HFF-Myc (cell line): ENCODE measurements around the gene DMWD.
A peak's percentile ranks its signal among the peaks of the same experiment; 100 is the strongest.

Experiments used
- DNase-seq: peaks from one replicate; pipeline ENCODE4 v3.0.0-alpha.2; 2011; ENCODE audit warnings: low read depth; ENCODE audit errors: extremely low read depth
- H3K4me3 ChIP-seq: replicated peaks from 2 replicates; pipeline ENCODE4 v1.5.1; 2011; ENCODE audit warnings: low read depth, mild to moderate bottlenecking, control low read depth, low read length
- TF ChIP-seq, protein P1 (sequence below): IDR thresholded peaks from 2 replicates; pipeline ENCODE4 v1.5.1; 2012; ENCODE audit warnings: mild to moderate bottlenecking, low read depth, low read length, control low read depth; ENCODE audit errors: missing control alignments

Gene DMWD

GRCh38 chr19:45817010-45817724 lies 24.5 kb upstream of the DMWD start:
- peak; percentile 90 for DNase-seq
- TF ChIP-seq, protein P1, sequence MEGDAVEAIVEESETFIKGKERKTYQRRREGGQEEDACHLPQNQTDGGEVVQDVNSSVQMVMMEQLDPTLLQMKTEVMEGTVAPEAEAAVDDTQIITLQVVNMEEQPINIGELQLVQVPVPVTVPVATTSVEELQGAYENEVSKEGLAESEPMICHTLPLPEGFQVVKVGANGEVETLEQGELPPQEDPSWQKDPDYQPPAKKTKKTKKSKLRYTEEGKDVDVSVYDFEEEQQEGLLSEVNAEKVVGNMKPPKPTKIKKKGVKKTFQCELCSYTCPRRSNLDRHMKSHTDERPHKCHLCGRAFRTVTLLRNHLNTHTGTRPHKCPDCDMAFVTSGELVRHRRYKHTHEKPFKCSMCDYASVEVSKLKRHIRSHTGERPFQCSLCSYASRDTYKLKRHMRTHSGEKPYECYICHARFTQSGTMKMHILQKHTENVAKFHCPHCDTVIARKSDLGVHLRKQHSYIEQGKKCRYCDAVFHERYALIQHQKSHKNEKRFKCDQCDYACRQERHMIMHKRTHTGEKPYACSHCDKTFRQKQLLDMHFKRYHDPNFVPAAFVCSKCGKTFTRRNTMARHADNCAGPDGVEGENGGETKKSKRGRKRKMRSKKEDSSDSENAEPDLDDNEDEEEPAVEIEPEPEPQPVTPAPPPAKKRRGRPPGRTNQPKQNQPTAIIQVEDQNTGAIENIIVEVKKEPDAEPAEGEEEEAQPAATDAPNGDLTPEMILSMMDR, result peak; percentile 99
- no peak overlapping the region for H3K4me3 ChIP-seq

DNA sequence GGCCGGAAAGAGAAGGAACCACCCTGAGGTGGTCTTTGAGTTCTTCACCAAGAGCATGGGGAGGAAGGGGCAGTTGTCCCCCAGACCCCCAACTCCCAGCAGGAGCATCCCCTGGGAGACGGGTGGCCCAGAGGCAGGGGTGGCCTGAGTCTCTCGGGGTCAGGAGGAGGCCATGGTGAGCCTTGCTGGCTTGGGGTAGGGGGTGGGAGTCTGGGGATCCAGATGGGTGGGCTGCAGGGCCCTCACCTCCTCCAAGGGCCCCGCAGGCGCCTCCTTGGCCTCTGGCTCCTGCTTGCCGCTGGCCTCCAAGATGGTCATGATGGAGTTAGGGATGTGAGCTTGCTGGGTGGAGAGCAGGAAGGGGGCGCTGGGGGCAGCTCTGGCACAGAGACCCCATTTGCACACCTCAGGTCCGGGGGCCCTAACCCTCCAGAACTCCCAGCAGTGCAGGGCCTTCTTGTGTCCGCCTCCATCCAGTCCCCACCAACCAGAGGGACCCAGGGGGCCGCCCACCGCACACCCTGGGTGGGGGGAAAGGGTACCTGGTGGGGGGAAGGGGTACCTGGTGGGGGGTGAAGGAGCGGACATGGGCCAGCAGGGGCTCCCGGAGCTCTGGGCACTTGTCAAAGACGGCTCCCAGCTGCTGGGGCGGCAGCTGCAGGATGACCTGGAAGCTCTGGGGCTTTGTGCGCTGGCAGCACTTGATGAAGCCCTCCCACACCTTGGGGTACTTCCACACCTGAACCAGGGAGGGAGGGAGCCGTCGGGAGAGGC lies 23.8 kb upstream of the DMWD start:
- no peak for DNase-seq
- no peak overlapping the region for H3K4me3 ChIP-seq
- TF ChIP-seq, protein P1, result no peak

DNA sequence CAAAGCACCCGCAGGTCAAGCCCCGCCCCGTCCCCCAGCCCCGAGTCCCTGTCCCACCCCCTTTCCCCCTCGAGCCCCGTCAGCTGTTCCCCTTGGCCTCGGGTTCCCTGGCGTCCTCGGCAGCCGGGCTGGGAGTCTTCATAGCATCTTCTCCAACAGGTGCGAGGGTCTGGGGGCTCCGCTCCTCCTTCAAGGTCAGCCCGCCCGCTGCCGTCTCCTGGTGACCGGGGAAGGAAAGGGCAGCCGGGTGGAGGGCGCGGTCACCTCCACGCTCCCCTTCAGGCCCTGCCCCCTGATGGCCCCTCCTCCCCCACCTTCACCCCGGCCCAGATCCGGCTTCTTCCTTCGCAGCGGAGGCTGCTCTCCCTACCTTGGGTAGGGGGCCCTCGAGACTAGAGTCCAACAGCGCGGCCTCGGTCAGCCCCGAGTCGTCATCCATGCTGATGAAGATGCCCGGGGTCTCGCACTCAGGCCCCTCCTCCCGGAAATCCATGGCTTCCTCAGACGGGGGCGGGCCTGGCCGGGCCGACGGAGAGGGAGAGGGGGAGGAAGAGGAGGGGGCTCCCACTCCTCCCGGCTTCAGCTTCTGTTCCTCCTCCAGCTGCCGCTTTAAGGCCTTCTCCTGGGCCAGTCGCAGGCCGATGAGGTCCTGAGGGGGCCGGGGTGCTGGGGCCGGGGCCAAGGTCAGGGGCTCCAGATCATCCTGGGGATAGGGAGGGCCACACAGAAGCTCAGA lies 23.0 kb upstream of the DMWD start:
- DNase-seq, result no peak
- no peak overlapping the region for H3K4me3 ChIP-seq
- TF ChIP-seq, protein P1, result no peak

- no peak for DNase-seq
- H3K4me3 ChIP-seq, result no peak within 1 kb of the TSS
- TF ChIP-seq, protein P1, result no peak
Observed at GRCh38 chr19:45814851-45815480, 22.3 kb upstream of the DMWD start, which contains the start of gene RSPH6A. RSPH6A (minus strand) TSS chr19:45815308; CDS start chr19:45815176, 132 bp downstream.

DNA sequence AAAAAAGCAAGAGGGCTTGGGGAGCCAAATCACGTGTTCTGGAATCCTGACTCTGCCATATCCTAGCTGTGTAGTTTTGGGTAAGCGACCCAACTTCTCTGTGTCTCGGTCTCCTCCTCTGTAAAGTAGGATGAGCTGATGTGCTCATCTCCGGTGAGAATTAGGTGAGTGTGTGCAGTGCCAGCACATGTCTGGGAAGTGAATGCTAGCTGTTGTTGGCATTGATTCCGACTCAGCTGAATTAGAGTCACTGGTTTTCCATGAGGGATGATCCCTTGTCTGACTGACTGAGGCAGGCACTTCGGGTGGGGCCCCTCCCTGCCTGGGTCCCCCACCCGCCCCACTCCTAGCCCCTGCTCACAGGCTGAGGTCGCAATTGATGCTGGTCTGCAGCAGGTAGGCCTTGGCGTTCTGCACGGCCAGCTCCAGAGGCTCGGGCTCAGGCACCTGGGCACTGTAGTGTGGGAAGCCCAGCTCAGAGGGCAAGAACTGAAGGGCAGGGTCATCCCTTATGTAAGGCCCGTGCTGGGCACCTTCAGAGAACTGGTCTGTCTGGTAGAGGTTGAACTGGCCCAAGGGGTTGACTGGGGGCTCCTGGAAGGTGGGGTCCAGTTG lies 21.6 kb upstream of the DMWD start:
- TF ChIP-seq, protein P1, result no peak
- no peak overlapping the region for H3K4me3 ChIP-seq

DNA sequence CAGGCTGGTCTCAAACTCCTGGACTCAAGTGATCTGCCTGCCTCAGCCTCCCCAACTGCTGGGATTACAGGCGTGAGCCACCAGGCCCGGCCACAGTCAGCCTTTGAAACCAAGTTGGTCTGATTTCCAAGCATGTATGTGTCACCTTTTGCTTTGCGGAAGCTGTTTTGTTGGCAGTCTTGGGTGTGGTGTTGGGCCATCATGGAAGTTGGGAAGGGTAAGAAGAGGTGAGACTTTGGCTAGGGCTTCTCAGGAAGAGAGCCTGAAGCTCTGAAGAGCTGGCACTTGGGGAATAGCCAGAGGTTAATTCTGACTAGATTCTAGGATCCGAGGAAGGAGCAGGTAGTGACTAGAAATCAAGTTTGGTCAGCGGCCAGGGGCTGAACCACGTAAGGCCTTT lies 19.7 kb upstream of the DMWD start:
- H3K4me3 ChIP-seq, result no peak overlapping the region
- TF ChIP-seq, protein P1, result no peak
- DNase-seq, result no peak

More for the DNA sequence above, 21.6 kb upstream of the DMWD start:
- DNase-seq, result no peak
